GM19468 (cell line): ENCODE measurements around the gene C1orf116.

Experiments
- ATAC-seq: cut with Tn5 transposase; IDR thresholded peaks from one replicate; pipeline ENCODE4 v1.9.1; 2021; ENCODE audit warnings: mild to moderate bottlenecking, moderate library complexity, moderate number of reproducible peaks; ENCODE audit not compliant: unreplicated experiment; ENCODE audit errors: extremely low read depth

The C1orf116 gene

DNA sequence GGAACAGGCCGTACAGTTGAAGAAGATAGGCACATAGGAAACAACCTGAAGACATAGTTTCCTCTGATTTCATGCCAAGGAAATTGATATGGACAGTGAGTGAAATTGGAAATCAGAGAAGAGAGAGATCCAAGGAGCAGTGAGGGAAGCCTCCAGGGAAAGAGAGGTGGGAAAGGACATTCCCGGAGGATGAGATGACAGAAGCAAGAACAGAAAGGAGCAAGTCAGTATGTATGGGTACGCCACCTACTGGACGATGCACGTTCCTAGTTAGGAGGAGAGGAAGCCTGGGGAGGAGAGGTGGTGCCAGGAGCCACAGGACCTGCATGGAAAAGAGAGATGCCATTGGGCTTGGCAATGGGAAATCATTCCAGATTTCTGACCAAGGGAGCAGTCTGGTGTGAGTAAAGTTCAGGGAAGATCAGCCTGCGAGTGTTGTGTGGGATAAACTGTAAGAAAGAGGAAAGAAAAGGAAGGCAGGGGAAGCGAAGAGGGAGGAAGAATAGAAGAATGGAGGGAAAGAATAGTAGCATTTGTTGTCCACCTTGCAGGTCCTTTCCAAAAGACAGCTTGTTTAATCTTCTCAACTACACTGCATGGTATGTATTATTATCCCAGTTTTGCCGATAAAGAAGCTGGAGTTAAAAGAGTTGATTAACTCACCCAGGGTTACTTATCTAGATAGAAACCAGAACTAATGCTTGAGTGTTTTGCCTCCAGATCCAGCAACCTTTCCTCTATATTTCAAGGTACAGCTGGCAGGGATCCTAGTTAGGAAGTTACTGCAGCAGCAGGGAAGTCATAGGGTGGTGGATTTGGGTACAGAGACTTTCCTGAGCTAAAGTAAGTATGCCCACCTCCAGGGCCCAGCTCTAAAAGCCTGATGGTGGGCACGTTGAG is 27.4 kb downstream of the C1orf116 start:
- ATAC-seq = no peak

DNA sequence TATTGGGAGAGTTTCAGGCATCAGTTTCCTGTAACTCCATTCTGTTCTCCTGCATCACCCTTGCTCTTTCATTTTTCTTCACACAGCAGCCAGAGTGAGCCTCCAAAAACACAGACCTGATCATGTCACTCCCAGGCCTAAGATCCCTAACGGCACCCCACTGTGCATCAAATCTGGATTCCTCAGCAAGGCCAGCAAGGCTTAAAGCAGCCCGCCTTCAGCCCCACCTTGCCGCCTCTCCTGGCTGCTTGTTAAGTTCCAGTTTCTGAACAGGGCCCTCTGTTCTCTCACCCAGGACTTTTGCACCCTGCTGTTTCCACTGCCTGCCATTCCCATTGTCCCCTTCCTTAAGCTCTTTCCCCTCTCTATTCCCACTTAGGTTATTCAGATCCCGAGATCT is 29.3 kb downstream of the C1orf116 start:
- no peak for ATAC-seq

DNA sequence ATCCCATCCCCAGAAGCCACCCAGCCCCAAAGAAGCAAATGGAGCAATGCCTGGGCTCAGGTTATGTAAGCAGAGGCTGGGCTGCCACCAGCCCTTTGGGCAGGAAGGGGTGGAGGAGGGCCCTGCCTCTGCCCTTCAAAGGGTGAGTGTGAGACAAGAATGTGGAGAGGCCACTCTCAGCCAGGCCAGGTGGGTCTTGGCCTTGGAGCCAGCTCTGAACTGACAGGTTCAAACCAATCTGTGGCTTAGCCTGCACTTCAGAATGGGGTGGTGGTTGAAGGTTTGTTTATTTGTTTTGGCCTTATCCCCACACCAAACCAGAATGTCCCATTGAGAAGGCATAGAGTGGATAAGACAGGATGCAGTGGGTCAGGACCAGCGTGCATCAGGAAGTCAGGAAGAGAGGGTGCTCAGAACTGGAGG is 29.8 kb downstream of the C1orf116 start:
- no peak for ATAC-seq

DNA sequence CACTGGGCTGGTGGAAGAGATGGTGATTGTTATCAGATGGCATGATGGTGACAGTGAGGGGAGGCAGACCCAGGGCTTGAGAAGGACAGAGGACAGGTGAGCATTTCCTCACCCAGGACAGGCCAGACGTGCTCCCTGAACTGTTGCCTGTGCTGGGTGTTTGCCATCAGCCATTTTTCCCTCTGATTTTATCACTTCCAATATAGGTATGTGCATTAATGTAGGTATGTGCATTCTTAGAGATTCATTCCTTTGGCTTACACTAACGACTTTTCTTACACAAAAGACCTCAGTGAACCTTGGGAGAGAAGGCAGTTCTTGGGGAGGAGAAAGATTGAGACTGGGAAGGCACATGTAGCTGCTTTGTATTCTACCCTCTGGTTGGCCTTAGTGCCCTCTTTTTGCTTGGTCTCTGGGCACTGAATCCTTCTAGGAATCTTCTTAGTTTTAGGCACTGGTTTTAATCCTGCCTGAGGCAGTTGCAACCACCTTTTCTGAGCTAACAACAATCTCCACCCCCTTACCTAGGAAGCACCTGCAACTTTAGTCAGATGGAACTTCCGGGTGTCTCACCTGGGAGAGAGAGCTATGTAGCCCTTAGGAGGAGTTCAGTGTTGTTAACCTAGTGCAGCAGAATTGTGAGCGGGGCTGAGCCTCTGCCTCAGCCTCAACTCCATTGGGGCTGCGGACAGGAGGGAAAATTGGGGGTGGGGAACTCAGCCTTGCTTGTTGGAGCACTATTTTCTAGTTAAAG is 30.9 kb downstream of the C1orf116 start:
- ATAC-seq = no peak

DNA sequence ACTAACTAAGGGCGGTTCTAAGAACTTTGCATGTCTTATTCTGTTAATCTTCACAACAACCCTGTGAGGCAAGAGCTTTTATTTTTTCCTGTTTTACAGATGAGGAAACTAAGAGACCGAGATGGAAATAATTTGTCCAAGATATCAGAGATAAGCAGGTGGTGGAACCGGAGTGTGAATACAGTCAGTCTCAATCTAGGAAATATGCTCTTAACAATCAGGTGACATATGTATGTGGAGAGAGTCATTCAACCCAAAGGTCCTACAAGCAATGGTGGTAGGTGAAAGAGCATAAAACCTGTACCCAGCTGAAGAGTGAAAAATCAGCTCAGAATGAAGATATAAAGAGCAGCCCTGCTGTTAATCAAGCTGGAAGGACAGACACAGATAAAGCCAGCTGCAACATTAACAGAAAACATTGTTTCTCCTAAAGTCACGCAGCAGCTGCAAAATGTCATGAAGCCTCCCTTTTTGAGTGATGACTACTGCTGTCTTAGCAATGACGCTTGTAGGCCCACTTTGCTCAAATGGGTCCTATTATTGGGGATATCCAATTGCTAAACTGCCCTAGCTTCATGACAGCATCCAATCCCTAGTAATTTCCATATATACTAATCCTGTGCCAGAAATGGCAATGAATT is 31.8 kb downstream of the C1orf116 start:
- no peak for ATAC-seq

DNA sequence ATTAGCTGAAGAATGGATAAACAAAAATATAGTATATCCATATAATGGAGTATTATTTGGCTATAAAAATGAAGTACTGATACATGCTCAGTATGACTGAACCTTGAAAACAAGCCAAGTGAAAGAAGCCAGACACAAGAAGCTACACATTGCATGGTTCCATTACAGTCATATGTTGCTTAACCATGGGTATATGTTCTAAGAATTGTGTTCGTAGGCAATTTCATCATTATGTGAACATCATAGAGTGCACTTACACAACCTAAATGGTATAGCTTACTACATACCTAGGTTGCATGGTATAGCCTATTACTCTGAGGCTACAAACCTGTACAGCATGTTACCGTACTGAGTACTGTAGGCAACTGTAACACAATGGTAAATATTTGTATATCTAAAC is 33.7 kb downstream of the C1orf116 start:
- no peak for ATAC-seq

DNA sequence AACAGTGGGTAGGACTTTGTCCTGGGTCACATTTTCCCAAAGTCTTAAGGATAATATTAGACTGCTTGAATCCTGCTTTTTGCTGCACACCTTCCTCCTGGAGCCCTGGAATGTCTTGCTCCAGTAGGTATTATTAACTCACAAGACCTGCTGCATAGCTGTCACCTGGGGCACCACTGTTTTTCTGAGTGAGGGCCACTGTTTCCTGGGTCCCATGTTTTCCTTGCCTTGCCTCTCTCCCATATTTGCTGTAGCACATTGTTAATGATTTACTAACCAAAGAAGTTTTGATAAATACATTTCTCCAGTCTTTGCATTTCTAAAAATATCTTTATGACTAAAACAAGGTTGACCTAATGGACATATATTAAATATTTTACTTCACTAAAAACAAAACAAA is 39.8 kb downstream of the C1orf116 start:
- ATAC-seq = no peak

DNA sequence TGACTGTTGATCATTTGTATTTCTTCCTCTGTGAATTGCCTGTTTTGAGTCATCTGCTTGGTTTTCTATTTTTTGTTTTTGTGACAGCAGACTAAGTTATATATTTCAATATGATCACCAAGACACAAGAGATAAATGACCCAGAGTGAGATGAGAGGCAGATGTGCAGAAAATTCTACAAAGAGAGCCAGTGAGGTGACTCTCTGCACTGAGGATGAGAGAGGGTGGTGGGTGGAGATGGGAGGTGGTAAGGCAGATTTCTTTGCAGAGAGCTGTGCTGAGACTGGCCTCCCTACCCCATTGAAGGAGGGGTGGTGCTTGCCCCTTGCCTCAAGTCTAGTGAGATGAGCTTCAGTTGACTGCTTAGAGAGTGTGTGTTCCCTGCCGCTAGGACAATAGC is 44.7 kb downstream of the C1orf116 start:
- ATAC-seq = no peak

DNA sequence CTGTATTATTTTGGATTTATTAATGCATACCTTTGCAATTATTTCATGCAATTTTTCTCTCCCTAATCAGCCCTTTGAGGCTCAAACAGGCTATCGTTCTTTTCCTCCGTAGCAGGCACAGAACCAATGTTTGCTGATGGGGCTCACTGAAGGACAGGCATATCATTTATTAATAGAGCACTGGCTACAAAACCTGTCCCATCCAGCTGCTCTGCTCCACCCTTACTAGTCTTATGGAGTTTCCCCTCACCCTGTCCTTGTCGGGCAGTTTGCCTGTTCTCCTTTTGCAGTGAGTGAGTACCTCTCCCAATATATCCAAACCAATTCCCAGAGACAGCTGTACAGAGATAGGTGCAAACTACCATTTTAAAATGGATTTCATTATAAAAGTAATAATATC is 45.7 kb downstream of the C1orf116 start:
- no peak for ATAC-seq

DNA sequence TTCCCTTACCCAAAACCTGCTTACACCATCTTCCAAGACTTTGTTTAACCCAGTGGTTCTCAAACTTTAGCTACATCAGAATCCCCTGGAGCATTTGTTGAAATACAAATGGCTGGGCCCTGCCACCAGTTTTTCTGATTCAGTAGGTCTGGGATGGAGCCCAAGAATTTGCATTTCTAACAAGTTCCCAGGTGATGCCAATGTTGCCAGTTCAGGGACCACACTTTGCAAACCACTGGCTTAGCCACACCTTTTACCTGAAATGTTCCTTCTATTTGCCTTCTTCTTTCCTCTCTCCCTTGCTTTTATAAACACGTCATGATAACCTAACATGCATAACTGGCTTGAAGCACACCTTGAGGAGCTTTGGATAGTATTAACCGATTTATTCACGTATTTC is 46.2 kb downstream of the C1orf116 start:
- no peak for ATAC-seq

DNA sequence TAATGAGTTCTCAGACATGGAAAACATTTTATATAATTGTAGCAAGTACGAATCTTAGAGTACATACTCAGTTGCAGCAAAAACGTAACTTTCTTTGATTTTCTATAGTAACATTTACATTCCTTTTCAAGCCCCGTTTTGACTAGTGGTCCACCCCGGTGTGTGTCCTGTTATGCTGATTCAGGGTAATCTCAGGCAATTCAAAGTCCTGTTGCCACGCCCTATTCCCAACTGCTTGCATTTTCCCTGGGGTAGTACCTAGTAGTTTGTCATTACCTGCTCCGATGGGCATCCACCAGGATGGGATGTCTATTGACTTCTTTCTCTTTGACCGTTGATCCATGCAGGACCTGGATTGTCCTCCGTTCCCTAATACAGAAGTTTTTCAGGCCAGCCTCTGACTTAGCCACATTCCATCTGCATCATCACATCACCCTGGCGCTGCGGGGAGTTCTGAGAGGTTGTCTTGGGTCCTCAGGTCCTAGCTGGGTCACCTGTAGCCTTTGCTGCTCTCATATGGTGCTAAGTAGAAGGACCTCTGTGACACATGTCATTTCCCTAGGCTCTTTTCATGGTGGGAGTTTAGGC is 47.3 kb downstream of the C1orf116 start:
- ATAC-seq = no peak

DNA sequence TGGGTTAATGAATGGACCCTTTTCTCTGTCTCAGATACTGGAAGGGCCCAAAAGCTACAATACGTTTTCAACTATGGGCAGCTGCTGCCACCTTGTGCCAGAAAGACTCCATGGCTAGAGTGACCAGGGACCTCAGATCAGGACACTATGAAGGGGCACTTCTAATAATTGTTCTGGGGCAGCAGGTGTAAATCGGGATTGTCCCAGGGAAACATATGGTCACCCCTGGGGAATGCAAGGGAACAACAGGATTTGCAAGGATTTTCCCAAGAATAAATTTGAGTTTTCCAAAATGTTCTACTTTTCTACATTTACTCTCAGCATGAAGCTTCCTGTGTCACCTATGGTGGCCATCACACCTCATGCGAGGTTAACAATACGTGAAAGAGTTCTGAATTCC is 50.3 kb downstream of the C1orf116 start:
- no peak for ATAC-seq

DNA sequence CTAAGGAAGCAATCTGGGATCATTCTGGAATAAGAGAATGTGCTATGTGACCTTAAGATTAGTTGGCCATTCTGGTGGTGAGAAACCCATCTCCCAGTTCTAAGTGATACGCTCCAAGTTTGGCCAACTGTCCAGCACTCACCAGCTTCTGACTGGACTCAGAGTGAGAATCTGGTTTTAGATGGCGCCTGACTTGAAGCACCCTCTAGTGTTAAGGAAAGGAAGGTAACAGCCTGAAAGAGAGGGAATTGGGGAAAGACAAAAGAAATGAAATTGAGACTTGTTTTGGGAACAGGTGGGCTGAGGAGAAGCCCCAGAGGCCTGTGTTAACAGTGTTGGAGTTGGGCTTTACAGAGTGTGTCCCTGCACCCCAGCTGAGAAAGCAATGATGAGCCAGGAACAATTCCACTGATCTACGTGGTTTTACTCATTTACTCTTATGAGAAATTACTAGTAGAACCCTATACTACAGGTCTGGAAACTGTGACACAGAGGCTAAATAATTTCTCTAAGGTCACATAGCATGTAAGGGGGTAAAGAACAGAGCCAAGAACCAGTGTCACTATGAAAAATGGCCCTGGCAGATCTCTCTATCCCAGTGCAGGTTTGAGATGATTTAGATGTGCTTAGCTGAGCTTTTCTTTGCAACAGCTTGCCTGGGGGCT is 53.0 kb downstream of the C1orf116 start:
- ATAC-seq = no peak

DNA sequence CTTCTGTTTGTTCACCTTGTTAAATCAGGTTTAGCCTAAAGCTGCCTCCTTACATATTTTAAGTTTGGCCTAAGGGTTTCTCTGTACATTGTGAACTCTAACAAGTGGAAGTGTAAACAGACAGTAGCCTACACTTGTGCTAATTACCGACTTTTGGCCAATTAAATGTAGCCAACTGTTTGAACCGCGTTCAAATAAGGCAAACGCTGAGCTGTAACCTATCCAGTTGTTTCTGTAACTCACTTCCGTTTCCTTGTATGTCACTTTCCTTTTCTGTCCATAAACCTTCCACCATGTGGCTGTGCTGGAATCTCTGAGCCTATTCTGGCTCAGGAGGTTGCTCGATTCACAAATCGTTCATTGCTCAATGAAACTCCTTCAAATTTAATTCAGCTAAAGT is 54.3 kb downstream of the C1orf116 start:
- ATAC-seq = no peak

DNA sequence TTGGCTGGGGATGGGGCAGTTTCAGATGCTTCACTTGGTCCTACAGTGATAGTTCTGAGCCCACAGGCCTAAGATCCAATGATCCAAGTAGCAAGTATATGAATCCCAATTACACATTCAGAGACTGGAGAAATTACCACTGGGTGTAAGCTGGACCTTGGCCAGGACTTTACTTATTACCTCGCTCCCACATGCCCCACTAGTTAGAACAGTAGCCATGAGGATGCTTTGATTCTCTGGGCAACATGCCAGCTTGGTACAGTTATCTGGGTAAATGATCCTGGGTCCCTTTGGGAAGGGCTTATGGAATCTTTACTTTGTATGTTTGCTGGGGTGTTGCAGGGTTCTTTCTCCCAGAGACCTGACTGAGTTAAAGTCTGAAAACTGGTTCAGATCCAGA is 57.2 kb downstream of the C1orf116 start:
- no peak for ATAC-seq

DNA sequence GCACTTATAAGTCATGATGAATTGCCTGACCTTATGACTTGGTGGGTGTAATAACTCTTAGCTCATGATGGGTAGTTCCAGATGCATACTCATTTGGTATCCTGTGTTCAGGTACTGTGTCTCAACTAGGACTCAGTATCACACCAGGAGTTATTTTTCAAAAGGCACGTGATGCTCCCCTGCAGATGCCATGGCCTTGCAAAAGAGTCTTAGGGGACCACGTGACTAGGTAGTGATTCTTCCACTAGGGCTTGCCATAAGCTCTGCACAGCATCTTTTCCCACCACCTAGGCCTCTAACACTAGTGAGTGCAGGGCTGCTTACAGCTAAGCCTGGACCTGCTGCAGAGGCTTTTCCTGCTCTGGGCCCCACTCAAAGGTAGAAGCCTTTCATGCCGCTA is 58.4 kb downstream of the C1orf116 start:
- no peak for ATAC-seq

DNA sequence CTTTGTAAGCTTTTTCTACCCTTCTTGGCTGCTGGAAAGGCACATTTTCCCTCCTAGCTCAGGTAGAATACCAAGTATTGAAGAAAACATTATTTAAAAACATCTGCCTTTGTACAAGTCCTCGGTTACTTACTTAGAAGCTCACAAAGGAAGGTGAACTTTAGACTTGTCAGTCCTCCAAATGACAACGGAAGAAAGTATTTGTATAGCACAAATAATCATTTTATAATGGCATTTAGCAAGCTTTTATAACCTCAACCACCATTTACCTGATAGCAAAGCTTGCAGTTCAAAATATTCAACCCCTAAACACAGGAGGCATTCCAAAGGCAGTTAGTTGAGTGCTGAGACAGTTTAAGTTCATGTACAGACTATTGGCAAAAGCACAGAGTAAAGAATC is 59.8 kb downstream of the C1orf116 start:
- no peak for ATAC-seq

DNA sequence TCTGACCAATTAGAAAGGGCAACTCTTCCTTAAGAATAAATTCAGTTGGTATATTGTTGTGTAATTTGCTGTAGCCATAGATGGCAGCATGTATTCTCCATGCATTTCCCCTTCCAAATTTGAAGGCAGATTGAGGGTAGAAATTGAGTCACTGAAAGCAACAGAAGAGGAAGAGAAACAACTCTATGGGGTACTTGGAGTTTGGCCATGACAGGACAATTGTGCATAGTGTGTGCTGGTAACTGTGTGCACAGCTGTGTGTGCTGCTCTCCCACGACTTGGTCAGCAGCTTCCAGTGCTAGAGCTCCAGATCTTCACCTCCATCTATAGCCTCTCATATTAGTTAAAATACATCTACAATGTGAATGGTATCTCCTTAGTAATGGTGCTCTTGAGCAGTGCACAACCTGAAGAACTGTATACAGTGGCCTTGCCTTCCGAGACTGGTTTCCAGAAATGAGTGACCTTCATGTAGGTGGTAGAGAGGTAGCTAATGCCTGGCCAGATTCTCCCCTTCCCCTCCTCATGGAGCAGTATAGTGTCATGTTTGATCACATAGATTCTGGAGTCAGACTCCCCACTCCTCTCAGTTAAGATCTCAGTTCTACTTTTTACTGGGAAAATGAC is 61.4 kb downstream of the C1orf116 start:
- ATAC-seq = no peak

DNA sequence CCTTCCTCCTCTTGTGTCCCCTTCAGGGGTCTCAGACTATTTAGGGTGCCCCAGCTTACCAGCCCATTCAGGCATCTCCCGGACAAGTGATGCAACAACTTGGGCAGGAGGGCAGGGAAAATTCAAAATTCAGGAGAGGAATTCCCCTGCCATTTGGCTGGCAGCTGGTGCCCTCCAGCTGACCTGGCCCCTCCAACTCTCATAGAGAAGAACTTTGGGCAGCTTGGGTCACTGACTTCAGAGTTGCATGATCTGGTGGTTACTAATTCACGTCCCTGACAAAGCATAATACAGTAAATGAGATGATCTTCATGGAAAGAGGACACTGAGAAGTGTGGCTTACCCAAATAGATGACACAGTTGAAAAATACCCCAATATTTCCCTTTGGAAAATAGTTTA is 62.1 kb downstream of the C1orf116 start, which contains the start of gene FCAMR:
FCAMR (minus strand) TSS at position 15 of the 400 bp plus-strand sequence. CDS start 335 bp downstream, outside the sequence.
- no peak for ATAC-seq

DNA sequence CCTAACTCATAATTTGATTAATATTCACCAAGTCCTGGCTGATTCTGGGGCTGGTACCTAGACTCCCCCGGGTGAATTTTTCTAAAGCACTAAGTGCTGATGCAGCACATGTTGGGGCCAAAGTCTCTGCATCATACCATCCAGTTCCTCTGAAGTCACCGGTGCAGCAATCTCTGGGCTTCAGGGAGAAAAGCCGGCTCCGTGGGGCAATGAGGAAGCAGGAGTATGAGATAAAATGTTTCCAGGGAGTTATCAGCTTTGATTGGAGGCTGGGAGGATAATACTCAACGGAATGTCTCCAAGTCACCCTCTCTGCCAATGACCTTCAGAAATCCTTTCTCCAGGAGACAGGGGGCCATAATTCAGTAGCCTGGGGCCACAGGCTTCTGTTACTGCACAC is 63.5 kb downstream of the C1orf116 start:
- no peak for ATAC-seq
